Right ventricle myocardium superior (tissue), 1 donor: Measurements from ENCODE around the gene EP400. TPM values are rescaled to one million over a fixed set of nuclear protein-coding genes. Genes with fewer than 3 reads are reported as not detected.

Source experiments
- ATAC-seq: fragments of 200-7000 bp; cut with Tn5 transposase; one replicate; pipeline ENCODE4 v1.9.1; 2020; ENCODE audit warnings: mild to moderate bottlenecking; ENCODE audit not compliant: poor library complexity
- DNase-seq: peaks from one replicate; pipeline ENCODE4 v3.0.0-alpha.2; 2020
- intact Hi-C: fragments of 100-400 bp; cut with DNase I; formaldehyde crosslinking; loops from one replicate; pipeline ENCODE4 v1.11.2; 2022
- total RNA-seq: library from RNA; stranded (reverse); fragmentation: NEBNext Ultra II Directional; extraction: Animal tissue kit (Norgen Biotek cat#: 25700); gene quantifications from one replicate; pipeline ENCODE4 v1.2.1, GENCODE V29; 2021
- donor health status: DM: no; HTN: yes; CAD: no; lungs with severe emphysema.

The EP400 gene
- total RNA-seq, 1 donor from 2014 or later = 12.3 TPM

- ATAC-seq (no peak), DNase-seq (no peak)
- intact Hi-C loops = loop anchor here (10.0 kb wide), 1 partner anchor 389 kb away; no protein-coding TSS in a partner anchor
These were observed 54.1 kb downstream of the EP400 start for GRCh38 chr12:132003846-132004245.

GRCh38 chr12:132004946-132005345, 55.2 kb downstream of the EP400 start:
- no peak for DNase-seq
- no peak for ATAC-seq
- intact Hi-C loops = loop anchor here (10.0 kb wide), 1 partner anchor 390 kb away; no protein-coding TSS in a partner anchor

GRCh38 chr12:132006056-132006680, 56.4 kb downstream of the EP400 start:
- ATAC-seq (no peak), DNase-seq (no peak)
- intact Hi-C loops = loop anchor here (10.0 kb wide), 1 partner anchor 391 kb away; no protein-coding TSS in a partner anchor

- DNase-seq (no peak), ATAC-seq (no peak)
- intact Hi-C loops = loop anchor here (10.0 kb wide), 1 partner anchor 392 kb away; no protein-coding TSS in a partner anchor
These were observed 57.3 kb downstream of the EP400 start for GRCh38 chr12:132007041-132007440.

GRCh38 chr12:132009336-132009859, 59.7 kb downstream of the EP400 start:
- intact Hi-C loops = loop anchor here (10.0 kb wide), 1 partner anchor 395 kb away; no protein-coding TSS in a partner anchor
- DNase-seq (no peak), ATAC-seq (no peak)

GRCh38 chr12:132012919-132013568, 63.3 kb downstream of the EP400 start:
- DNase-seq (no peak), ATAC-seq (no peak)
- intact Hi-C loops = no loop called here

GRCh38 chr12:132014092-132014914, 64.6 kb downstream of the EP400 start:
- DNase-seq (no peak), ATAC-seq (no peak)
- intact Hi-C loops = no loop called here

- ATAC-seq (no peak), DNase-seq (no peak)
- intact Hi-C loops = no loop called here
These were observed 65.2 kb downstream of the EP400 start for GRCh38 chr12:132014915-132015280.

GRCh38 chr12:132015686-132016430, 66.1 kb downstream of the EP400 start:
- intact Hi-C loops = no loop called here
- ATAC-seq = no peak
- DNase-seq = no peak

- no peak for DNase-seq
- no peak for ATAC-seq
- intact Hi-C loops = no loop called here
These were observed 68.6 kb downstream of the EP400 start for GRCh38 chr12:132018193-132018916.

- intact Hi-C loops = no loop called here
- DNase-seq (no peak), ATAC-seq (no peak)
These were observed 70.1 kb downstream of the EP400 start for GRCh38 chr12:132019891-132020290.

- DNase-seq = no peak
- no peak for ATAC-seq
- intact Hi-C loops = no loop called here
These were observed 70.5 kb downstream of the EP400 start for GRCh38 chr12:132020292-132020691.

GRCh38 chr12:132021031-132021871, 71.5 kb downstream of the EP400 start:
- ATAC-seq = no peak
- no peak for DNase-seq
- intact Hi-C loops = no loop called here

- DNase-seq (no peak), ATAC-seq (no peak)
- intact Hi-C loops = no loop called here
These were observed 72.2 kb downstream of the EP400 start for GRCh38 chr12:132021965-132022364.

- ATAC-seq = peak; percentile 75
- DNase-seq = peak; percentile 70
- intact Hi-C loops = no loop called here
These were observed 73.9 kb downstream of the EP400 start for GRCh38 chr12:132023658-132024057.

- ATAC-seq (no peak), DNase-seq (no peak)
- intact Hi-C loops = no loop called here
These were observed 75.0 kb downstream of the EP400 start for GRCh38 chr12:132024758-132025157.

- intact Hi-C loops = no loop called here
- no peak for DNase-seq
- no peak for ATAC-seq
These were observed 75.8 kb downstream of the EP400 start for GRCh38 chr12:132025526-132025925.
